Fibroblast of skin of abdomen (primary cell): ENCODE data around the gene POLR2H.

Experiments used
- DNase-seq: peaks from one replicate; pipeline ENCODE4 v3.0.0-alpha.2; 2013

The POLR2H gene

GRCh38 chr3:184352149-184352785, 9.2 kb upstream of the POLR2H start:
- no peak for DNase-seq

GRCh38 chr3:184352897-184353545, 8.5 kb upstream of the POLR2H start:
- no peak for DNase-seq

GRCh38 chr3:184353546-184353941, 8.0 kb upstream of the POLR2H start:
- no peak for DNase-seq

- peak; percentile 20 for DNase-seq
These were observed 7.3 kb upstream of the POLR2H start for GRCh38 chr3:184354121-184354728.

- no peak for DNase-seq
These were observed 6.8 kb upstream of the POLR2H start for GRCh38 chr3:184354754-184355153.

GRCh38 chr3:184355261-184356040, 6.1 kb upstream of the POLR2H start:
- DNase-seq: no peak

- DNase-seq: no peak
These were observed 4.0 kb upstream of the POLR2H start for GRCh38 chr3:184357248-184358123.

GRCh38 chr3:184358124-184358767, 3.3 kb upstream of the POLR2H start:
- no peak for DNase-seq

- no peak for DNase-seq
These were observed 2.6 kb upstream of the POLR2H start for GRCh38 chr3:184358921-184359350.

GRCh38 chr3:184359610-184360009, 1.9 kb upstream of the POLR2H start:
- no peak for DNase-seq

- DNase-seq: no peak
These were observed 1.2 kb upstream of the POLR2H start for GRCh38 chr3:184360070-184360928.

- no peak for DNase-seq
These were observed 480 bp upstream of the POLR2H start for GRCh38 chr3:184360929-184361531.

GRCh38 chr3:184361932-184362667, 590 bp downstream of the POLR2H start:
- DNase-seq: peak; percentile 37

- peak; percentile 97 for DNase-seq
These were observed 1.4 kb downstream of the POLR2H start for GRCh38 chr3:184362668-184363546.

GRCh38 chr3:184366619-184367289, 5.2 kb downstream of the POLR2H start:
- peak; percentile 59 for DNase-seq

GRCh38 chr3:184368116-184368515, 6.6 kb downstream of the POLR2H start:
- DNase-seq: no peak

GRCh38 chr3:184368586-184369183, 7.2 kb downstream of the POLR2H start:
- peak; percentile 46 for DNase-seq
